Bronchial epithelial cell (primary cell): ENCODE data around the gene BDP1. TPM values are rescaled to one million over a fixed set of nuclear protein-coding genes. Genes with fewer than 3 reads are reported as not detected.
"Not testable (repeated sequence)": the region's sequence is repeated elsewhere in the genome, so short reads cannot be mapped to it uniquely, and the experiment has no call there.

Experiments used
- DNase-seq: peaks from one replicate; pipeline ENCODE4 v3.0.0-alpha.2; 2010; ENCODE audit warnings: low read depth
- FAIRE-seq: peaks from 2 replicates; lab custom pipeline; 2011; peaks lifted over from hg19 to GRCh38; lab: Jason Lieb, UNC
- H3K27me3 ChIP-seq: 2 replicates; pipeline ENCODE4 v1.5.1; 2011; ENCODE audit warnings: low read length; ENCODE audit not compliant: control insufficient read depth, insufficient read depth
- H3K36me3 ChIP-seq: 2 replicates; pipeline ENCODE4 v1.5.1; 2011; ENCODE audit warnings: low read length; ENCODE audit not compliant: control insufficient read depth, insufficient read depth
- H3K4me3 ChIP-seq: 2 replicates; pipeline ENCODE4 v1.5.1; 2011; ENCODE audit warnings: mild to moderate bottlenecking, low read depth, low read length, control low read depth
- total RNA-seq: library from RNA; depleted of rRNA; stranded (reverse); fragments of >200 nt; gene quantifications from 2 replicates; pipeline ENCODE4 v1.2.1, GENCODE V29; 2014
- TF ChIP-seq, protein P1 (sequence below): IDR thresholded peaks from 2 replicates; pipeline ENCODE4 v1.5.1; 2011; ENCODE audit warnings: mild to moderate bottlenecking, moderate library complexity, low read length, control low read depth, inconsistent platforms; ENCODE audit not compliant: insufficient read depth, severe bottlenecking

BDP1 gene
- total RNA-seq, 1 donor from 2014 or later, result 17.1 TPM

DNA sequence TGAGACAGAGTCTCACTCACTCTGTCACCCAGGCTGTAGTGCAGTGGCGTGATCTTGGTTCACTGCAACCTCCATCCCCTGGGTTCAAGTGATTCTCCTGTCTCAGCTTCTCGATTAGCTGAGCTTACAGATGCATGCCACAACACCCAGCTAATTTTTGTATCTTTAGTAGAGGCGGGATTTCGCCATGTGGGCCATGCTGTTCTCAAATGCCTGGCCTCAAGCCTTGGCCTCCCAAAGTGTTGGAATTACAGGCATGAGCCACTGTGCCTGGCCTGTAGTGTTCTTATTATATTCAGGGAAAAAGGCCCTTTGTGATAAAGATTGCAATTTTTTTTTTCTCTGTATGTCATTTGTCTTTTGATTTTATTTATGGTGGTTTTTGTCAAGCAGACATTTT is 107.7 kb downstream of the BDP1 start:
- DNase-seq (no peak), FAIRE-seq (no peak)
- Histone ChIP-seq H3K36me3 (peaks cover 5% of the 10 kb centered on the region), H3K27me3 (no peaks in the 10 kb centered on the region), H3K4me3 (no peak overlapping the region)
- TF ChIP-seq, protein P1, sequence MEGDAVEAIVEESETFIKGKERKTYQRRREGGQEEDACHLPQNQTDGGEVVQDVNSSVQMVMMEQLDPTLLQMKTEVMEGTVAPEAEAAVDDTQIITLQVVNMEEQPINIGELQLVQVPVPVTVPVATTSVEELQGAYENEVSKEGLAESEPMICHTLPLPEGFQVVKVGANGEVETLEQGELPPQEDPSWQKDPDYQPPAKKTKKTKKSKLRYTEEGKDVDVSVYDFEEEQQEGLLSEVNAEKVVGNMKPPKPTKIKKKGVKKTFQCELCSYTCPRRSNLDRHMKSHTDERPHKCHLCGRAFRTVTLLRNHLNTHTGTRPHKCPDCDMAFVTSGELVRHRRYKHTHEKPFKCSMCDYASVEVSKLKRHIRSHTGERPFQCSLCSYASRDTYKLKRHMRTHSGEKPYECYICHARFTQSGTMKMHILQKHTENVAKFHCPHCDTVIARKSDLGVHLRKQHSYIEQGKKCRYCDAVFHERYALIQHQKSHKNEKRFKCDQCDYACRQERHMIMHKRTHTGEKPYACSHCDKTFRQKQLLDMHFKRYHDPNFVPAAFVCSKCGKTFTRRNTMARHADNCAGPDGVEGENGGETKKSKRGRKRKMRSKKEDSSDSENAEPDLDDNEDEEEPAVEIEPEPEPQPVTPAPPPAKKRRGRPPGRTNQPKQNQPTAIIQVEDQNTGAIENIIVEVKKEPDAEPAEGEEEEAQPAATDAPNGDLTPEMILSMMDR, result no peak

DNA sequence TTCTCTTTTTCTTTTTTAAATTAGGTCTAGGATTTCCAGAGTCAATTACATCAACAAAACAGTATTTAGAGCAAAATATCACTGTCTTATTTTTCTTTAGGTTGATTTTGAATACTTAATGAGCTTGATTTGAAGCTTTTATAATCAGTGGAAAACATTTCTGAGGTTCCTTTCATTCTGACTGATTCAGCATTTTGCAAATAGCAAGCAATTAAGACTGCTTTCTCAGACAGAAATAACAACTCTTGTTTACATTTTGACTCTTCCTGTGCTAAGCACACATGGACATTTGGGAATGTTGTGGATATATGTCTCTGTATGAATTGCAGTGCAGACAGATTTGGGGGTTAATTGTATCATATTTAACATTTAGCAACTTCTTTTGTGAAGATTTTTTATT is 109.4 kb downstream of the BDP1 start:
- H3K27me3 ChIP-seq, result no peaks in the 10 kb centered on the region
- no peak overlapping the region for H3K4me3 ChIP-seq
- FAIRE-seq (no peak), DNase-seq (no peak)
- H3K36me3 ChIP-seq, result peaks cover 4% of the 10 kb centered on the region
- TF ChIP-seq, protein P1, result no peak

DNA sequence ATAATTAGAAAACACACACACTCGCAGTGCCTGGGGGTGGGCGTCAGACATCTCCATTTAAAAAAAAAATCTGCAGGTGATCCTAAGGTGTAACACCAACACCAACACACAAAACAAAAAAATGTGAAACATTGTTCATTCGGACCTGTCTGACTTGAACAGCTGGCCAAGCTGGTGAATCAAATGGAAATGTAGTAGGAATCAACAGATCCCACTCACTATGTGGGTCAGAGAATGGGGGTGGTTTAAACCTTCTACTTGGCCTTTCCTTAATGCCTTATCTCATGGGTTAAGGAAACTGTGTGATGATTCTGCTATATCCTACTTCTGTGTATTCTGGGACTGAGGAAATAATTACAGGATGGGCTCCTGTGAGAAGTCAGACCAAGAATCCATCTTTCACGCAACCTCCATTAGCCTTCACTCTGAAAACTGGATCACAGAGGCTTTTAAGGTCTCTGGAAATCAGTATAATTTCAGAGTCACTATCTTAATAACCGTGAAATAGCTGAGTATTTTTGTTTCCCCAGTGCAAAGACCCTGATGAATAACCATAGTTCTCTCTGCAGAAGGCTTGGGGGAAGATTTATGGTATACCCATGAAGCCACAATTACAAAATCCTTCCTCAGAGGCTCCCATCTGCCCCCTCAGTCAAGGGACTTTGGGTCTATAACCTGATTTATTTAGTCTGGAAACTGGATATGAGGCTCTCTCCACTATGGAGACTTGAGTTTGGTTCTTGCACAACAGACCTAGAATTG is 114.5 kb downstream of the BDP1 start:
- TF ChIP-seq, protein P1, result no peak
- no peaks in the 10 kb centered on the region for H3K27me3 ChIP-seq
- FAIRE-seq (no peak), DNase-seq (no peak)
- no peaks in the 10 kb centered on the region for H3K36me3 ChIP-seq
- no peak overlapping the region for H3K4me3 ChIP-seq

DNA sequence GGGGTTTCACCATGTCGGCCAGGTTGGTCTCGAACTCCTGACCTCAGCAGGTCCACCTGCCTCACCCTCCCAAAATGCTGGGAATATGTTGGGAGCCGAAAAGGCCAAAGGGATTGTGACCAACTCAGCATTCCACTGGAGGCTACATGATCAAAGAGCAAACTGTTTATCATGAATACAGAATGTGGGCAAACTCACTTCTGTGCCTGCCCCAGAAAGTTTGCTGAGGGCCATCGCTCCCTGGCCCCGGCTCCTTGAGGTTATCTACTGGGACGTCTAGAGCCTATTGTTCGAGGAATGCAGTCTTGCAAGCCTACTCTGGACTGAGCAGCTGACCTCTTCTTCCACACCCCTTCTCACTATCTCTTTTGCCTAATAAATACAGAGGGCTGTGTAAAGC is 116.4 kb downstream of the BDP1 start:
- not testable (repeated sequence) for H3K27me3 ChIP-seq, H3K4me3 ChIP-seq, DNase-seq, FAIRE-seq, H3K36me3 ChIP-seq

DNA sequence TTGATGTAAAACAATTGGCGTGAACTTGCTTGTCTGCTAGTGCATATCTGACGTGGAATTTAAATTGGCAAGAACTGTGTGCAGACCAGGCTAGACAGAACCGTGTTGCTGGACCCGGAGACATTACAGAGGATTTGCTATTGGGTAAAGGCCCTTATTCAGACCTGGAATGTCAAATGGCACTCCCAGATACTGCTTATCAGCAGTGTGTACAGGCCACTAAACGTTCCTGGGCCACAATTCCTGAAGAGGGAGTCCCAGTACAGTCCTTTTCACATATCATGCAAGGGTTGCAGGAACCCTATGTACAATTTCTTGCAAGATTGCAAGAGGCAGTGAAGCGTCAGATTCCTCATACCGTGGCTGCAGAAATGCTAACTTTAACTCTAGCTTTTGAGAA is 118.1 kb downstream of the BDP1 start:
- TF ChIP-seq, protein P1, result no peak
- Histone ChIP-seq H3K4me3 (no peak overlapping the region), H3K27me3 (no peaks in the 10 kb centered on the region), H3K36me3 (peaks cover 2% of the 10 kb centered on the region)
- DNase-seq (no peak), FAIRE-seq (no peak)

DNA sequence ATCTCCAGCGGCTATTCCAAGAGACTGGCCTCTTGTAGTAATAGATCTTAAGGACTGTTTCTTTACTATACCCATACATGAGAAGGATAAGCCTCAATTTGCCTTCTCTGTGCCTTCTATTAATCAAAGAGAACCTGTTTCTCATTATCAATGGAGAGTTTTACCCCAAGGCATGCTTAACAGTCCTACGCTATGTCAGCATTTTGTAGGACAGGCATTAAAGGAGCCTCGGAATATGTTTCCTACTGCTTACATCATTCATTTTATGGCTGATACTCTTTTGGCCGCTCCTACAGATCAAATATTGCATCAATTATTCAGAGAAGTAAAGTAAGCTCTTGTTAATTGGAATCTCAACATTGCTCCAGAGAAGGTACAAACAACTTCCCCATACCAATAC is 120.1 kb downstream of the BDP1 start:
- not testable (repeated sequence) for H3K36me3 ChIP-seq, DNase-seq, H3K27me3 ChIP-seq, FAIRE-seq, H3K4me3 ChIP-seq

DNA sequence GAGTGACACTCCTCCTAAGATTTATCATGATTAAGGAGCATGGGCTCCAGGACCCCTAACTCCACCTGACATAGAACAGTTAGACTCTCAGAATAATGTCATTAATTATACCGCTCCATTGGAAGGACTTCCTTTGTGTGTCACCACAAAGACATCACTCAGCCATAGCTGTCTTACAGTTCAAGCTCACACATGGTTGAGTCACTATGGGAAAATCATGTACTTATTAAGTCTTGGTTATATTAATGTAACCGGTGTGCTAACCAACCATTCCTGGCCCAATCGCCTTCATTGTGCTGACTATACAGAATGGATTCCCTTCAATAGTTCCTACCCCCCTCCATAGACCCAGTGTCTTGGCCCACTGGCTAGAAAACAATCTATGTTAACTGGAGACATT is 120.8 kb downstream of the BDP1 start:
- no peaks in the 10 kb centered on the region for H3K27me3 ChIP-seq
- H3K36me3 ChIP-seq, result peaks cover 2% of the 10 kb centered on the region
- TF ChIP-seq, protein P1, result no peak
- no peak for DNase-seq
- H3K4me3 ChIP-seq, result no peak overlapping the region
- no peak for FAIRE-seq

DNA sequence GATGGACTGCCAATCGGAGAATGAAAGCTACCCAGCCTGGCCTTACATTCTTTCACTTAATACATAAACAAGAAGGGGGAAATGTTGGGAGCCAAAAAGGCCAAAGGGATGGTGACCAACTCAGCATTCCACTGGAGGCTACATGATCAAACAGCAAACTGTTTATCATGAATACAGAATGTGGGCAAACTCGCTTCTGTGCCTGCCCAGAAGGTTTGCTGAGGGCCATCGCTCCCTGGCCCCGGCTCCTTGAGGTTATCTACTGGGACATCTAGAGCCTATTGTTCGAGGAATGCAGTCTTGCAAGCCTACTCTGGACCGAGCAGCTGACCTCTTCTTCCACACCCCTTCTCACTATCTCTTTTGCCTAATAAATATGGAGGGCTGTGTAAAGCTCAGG is 122.4 kb downstream of the BDP1 start:
- not testable (repeated sequence) for H3K4me3 ChIP-seq, H3K36me3 ChIP-seq, H3K27me3 ChIP-seq, FAIRE-seq, DNase-seq
